Hepatocyte (in vitro differentiated cells): ENCODE data around the gene CRKL. TPM values are rescaled to one million over a fixed set of nuclear protein-coding genes. Genes with fewer than 3 reads are reported as not detected.

Experiments used
- DNase-seq: peaks from one replicate; pipeline ENCODE4 v3.0.0-alpha.2; 2016; ENCODE audit warnings: low spot score
- H2AFZ ChIP-seq: fragments of 200-600 bp; sonication (generic); 2 replicates; pipeline ENCODE4 v1.6.0; 2016; ENCODE audit warnings: antibody characterized with exemption, mild to moderate bottlenecking
- H3K27ac ChIP-seq: fragments of 200-600 bp; sonication (generic); 2 replicates; pipeline ENCODE4 v1.5.1; 2016; ENCODE audit warnings: mild to moderate bottlenecking
- H3K27me3 ChIP-seq: fragments of 200-600 bp; sonication (generic); 2 replicates; pipeline ENCODE4 v1.6.1; 2016
- H3K36me3 ChIP-seq: fragments of 200-600 bp; sonication (generic); replicated peaks from 2 replicates; pipeline ENCODE4 v1.5.1; 2016; ENCODE audit warnings: low read depth; ENCODE audit not compliant: insufficient read depth
- H3K4me1 ChIP-seq: fragments of 200-600 bp; sonication (generic); 2 replicates; pipeline ENCODE4 v1.5.1; 2016; ENCODE audit warnings: mild to moderate bottlenecking, moderate library complexity; ENCODE audit not compliant: insufficient read depth
- H3K4me2 ChIP-seq: fragments of 200-600 bp; sonication (generic); 2 replicates; pipeline ENCODE4 v1.6.0; 2016
- H3K4me3 ChIP-seq: fragments of 200-600 bp; sonication (generic); 2 replicates; pipeline ENCODE4 v1.5.1; 2016; ENCODE audit warnings: mild to moderate bottlenecking
- H3K79me2 ChIP-seq: fragments of 200-600 bp; sonication (generic); 2 replicates; pipeline ENCODE4 v1.6.0; 2017; ENCODE audit warnings: mild to moderate bottlenecking
- H3K9me2 ChIP-seq: fragments of 200-600 bp; sonication (generic); replicated peaks from 2 replicates; pipeline ENCODE4 v1.6.0; 2017; ENCODE audit warnings: mild to moderate bottlenecking; ENCODE audit not compliant: insufficient read depth
- H3K9me3 ChIP-seq: fragments of 200-600 bp; sonication (generic); 2 replicates; pipeline ENCODE4 v1.5.1; 2016; ENCODE audit warnings: low read depth, mild to moderate bottlenecking
- H4K20me1 ChIP-seq: fragments of 200-600 bp; sonication (generic); 2 replicates; pipeline ENCODE4 v1.6.0; 2016; ENCODE audit warnings: mild to moderate bottlenecking; ENCODE audit not compliant: insufficient read depth, poor library complexity, severe bottlenecking
- EZH2 ChIP-seq: fragments of 200-600 bp; sonication (generic); IDR thresholded peaks from 2 replicates; pipeline ENCODE4 v1.6.1; 2016; ENCODE audit warnings: antibody characterized with exemption, mild to moderate bottlenecking, borderline replicate concordance
- EZH2phosphoT487 ChIP-seq: fragments of 200-600 bp; sonication (generic); IDR thresholded peaks from one replicate; pipeline ENCODE4 v1.6.1; 2018; ENCODE audit warnings: antibody characterized with exemption, mild to moderate bottlenecking, low read depth, moderate library complexity; ENCODE audit not compliant: unreplicated experiment, severe bottlenecking
- WGBS: methylation state at CpG from one replicate; pipeline ENCODE4 v1.1.6; 2016; ENCODE audit warnings: low lambda C conversion rate; ENCODE audit errors: missing lambda C conversion rate; 5-methylcytosine and 5-hydroxymethylcytosine counted together
- polyA plus RNA-seq: library from polyadenylated mRNA; unstranded; fragments of >200 nt; fragmentation: Nextera tagmentation; extraction: Ambion mirVana; gene quantifications from 2 replicates; pipeline ENCODE4 v1.2.1, GENCODE V29; 2016
- total RNA-seq: library from RNA; depleted of rRNA; stranded (reverse); fragments of >200 nt; gene quantifications from 2 replicates; pipeline ENCODE4 v1.2.3, GENCODE V29; 2014
- TF ChIP-seq, protein P1 (sequence below): fragments of 200-600 bp; sonication (generic); IDR thresholded peaks from 2 replicates; pipeline ENCODE4 v1.5.1; 2016; ENCODE audit warnings: antibody characterized with exemption, mild to moderate bottlenecking; ENCODE audit not compliant: poor library complexity

The CRKL gene
- total and polyA plus RNA-seq, 2 experiments from 2014 or later, result 31.8 to 49.2 TPM

DNA sequence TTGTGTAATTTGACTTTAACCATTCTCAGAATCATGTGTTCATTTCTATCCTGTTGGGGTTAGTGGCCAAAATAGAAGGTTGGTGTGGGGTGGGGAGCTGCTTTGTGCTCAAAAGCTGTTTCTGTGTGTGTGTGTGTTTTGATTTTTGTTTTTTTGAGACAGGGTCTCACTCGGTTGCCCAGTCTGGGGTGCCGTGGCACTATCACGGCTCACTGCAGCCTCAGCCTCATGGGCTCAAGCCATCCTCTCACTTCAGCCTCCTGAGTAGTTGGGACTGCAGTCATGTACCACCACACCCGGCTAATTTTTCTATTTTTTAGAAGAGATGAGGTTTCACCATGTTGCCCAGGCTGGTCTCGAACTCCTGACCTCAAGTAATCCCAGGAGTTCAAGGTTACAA lies 31.8 kb downstream of the CRKL start:
- no peak overlapping the region for H3K4me3 ChIP-seq
- H3K27me3 ChIP-seq, result no peaks in the 10 kb centered on the region
- no peaks in the 10 kb centered on the region for H3K9me2 ChIP-seq
- no peak overlapping the region for H2AFZ ChIP-seq
- 93% methylated on average over 5 of the region's 5 CpGs for WGBS
- peaks cover 61% of the 10 kb centered on the region for H4K20me1 ChIP-seq
- no peaks in the 10 kb centered on the region for H3K36me3 ChIP-seq
- DNase-seq, result no peak
- peaks cover 30% of the 10 kb centered on the region for H3K4me1 ChIP-seq
- peak overlapping the region; percentile 55 for H3K4me2 ChIP-seq
- no peaks in the 10 kb centered on the region for H3K9me3 ChIP-seq
- H3K79me2 ChIP-seq, result peaks cover 75% of the 10 kb centered on the region
- TF ChIP-seq, protein P1, sequence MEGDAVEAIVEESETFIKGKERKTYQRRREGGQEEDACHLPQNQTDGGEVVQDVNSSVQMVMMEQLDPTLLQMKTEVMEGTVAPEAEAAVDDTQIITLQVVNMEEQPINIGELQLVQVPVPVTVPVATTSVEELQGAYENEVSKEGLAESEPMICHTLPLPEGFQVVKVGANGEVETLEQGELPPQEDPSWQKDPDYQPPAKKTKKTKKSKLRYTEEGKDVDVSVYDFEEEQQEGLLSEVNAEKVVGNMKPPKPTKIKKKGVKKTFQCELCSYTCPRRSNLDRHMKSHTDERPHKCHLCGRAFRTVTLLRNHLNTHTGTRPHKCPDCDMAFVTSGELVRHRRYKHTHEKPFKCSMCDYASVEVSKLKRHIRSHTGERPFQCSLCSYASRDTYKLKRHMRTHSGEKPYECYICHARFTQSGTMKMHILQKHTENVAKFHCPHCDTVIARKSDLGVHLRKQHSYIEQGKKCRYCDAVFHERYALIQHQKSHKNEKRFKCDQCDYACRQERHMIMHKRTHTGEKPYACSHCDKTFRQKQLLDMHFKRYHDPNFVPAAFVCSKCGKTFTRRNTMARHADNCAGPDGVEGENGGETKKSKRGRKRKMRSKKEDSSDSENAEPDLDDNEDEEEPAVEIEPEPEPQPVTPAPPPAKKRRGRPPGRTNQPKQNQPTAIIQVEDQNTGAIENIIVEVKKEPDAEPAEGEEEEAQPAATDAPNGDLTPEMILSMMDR, result no peak
- TF ChIP-seq EZH2 (no peak), EZH2phosphoT487 (no peak)
- peak overlapping the region; percentile 38 for H3K27ac ChIP-seq

DNA sequence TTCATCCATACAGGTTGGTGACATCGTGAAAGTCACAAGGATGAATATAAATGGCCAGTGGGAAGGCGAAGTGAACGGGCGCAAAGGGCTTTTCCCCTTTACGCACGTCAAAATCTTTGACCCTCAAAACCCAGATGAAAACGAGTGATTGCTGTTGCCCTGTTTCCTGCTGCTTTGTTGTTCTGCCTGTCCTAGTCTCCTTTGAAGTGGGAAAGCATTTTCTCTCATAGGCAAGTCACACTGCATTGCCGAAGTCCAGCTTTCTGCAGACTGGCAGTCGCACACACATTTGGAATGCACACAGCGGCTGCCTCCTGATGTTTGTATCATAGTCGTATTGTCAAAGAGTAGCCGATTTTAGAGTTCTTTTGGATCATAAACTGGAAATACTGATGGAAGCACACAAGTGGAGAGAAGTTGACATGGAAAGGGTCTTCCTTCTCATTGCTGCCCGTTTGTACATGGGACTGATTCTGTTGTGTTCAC lies 32.5 kb downstream of the CRKL start:
- H3K9me3 ChIP-seq, result no peaks in the 10 kb centered on the region
- no peak overlapping the region for H3K4me2 ChIP-seq
- TF ChIP-seq EZH2 (no peak), EZH2phosphoT487 (no peak)
- TF ChIP-seq, protein P1, result no peak
- no peaks in the 10 kb centered on the region for H3K9me2 ChIP-seq
- 82% methylated on average over 13 of the region's 13 CpGs for WGBS
- H3K4me1 ChIP-seq, result peaks cover 35% of the 10 kb centered on the region
- no peak for DNase-seq
- no peak overlapping the region for H3K4me3 ChIP-seq
- peaks cover 54% of the 10 kb centered on the region for H4K20me1 ChIP-seq
- H3K79me2 ChIP-seq, result peaks cover 72% of the 10 kb centered on the region
- no peak overlapping the region for H2AFZ ChIP-seq
- H3K27ac ChIP-seq, result peak overlapping the region; percentile 76
- H3K27me3 ChIP-seq, result no peaks in the 10 kb centered on the region
- no peaks in the 10 kb centered on the region for H3K36me3 ChIP-seq

DNA sequence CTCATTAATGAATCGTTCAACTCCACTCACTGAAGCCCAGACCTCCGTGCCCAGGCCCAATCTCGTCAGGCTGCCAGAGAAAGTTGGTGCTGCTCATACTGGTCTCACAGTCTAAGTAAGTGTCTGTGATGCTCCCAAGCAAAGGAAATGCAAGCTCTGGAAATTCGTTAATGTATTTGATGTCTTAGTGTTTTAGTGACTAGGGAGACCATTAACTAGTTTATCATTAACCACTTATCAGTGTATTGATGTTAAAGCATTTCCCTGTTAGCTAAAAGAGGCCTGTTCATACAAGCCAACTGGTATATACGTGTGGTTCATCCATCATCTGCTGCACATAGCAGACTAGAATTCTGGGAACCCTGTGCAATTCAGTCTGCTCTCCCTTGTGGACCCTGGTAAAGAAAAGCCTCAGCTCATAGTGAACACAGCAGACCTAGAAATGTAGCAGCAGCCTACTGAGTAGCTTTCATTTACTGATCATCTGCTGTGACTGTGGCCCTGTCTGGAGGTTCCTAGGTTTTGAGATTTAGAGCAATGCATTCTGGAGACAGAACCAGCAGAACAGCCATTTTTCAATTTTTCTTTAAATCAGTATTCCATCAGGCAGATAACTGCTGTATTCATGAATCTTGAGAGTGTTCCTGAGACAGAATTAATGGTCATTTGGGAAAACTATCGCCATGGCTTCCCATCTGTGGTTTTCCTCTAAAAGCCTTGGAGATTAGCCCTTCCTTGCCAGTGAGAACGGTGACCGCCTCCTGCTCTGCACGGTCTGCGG lies 34.1 kb downstream of the CRKL start:
- Histone ChIP-seq H3K27me3 (no peaks in the 10 kb centered on the region), H3K4me1 (peaks cover 35% of the 10 kb centered on the region), H3K27ac (peak overlapping the region; percentile 89), H4K20me1 (peaks cover 38% of the 10 kb centered on the region), H3K9me2 (no peaks in the 10 kb centered on the region), H3K79me2 (peaks cover 68% of the 10 kb centered on the region), H2AFZ (no peak overlapping the region), H3K9me3 (no peaks in the 10 kb centered on the region), H3K4me2 (peak overlapping the region; percentile 49), H3K4me3 (no peak overlapping the region), H3K36me3 (no peaks in the 10 kb centered on the region)
- TF ChIP-seq EZH2phosphoT487 (no peak), EZH2 (no peak)
- TF ChIP-seq, protein P1, result no peak
- DNase-seq, result no peak
- 74% methylated on average over 10 of the region's 10 CpGs for WGBS
